ENCODE data around the gene CUL4A. TPM values are rescaled to one million over a fixed set of nuclear protein-coding genes. Genes with fewer than 3 reads are reported as not detected.
A peak's percentile ranks its signal among the peaks of the same experiment; 100 is the strongest.
"Not testable (repeated sequence)": the region's sequence is repeated elsewhere in the genome, so short reads cannot be mapped to it uniquely, and the experiment has no call there.

The CUL4A gene
- total RNA-seq = 80.6 TPM

- DNase-seq = peak; percentile 71
These were observed at the start of gene CUL4A for GRCh38 chr13:113209336-113209758. Gene CUL4A (plus strand): TSS chr13:113209613. CDS start chr13:113209628, 15 bp downstream.

- DNase-seq = no peak
These were observed 49.7 kb upstream of the CUL4A start for GRCh38 chr13:113159701-113160100.

DNA sequence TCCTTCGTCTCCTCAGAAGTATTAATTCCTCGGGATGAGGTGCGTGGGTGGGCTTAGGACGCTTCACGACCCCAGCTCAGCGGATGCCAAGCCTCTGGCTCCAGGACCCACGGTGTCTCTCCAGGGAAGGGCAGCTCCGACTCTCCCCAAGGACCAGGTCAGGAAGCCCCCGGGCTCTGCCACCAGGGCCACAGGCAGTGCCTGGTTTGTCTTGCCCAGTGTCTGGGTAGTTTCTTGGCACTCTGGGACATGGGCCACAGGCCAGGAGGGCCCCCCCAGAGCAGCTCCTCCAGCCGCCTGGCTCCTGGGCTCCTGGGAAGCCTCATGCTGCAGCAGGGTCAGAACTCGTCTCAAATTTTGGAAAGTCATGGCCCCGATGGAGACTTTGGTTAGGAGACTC, 48.4 kb upstream of the CUL4A start:
- DNase-seq = no peak

- DNase-seq = no peak
These were observed 48.0 kb upstream of the CUL4A start for GRCh38 chr13:113161433-113161832.

GRCh38 chr13:113161975-113162374, 47.4 kb upstream of the CUL4A start:
- DNase-seq = not testable (repeated sequence)

- no peak for DNase-seq
These were observed 46.4 kb upstream of the CUL4A start for GRCh38 chr13:113162783-113163685.

GRCh38 chr13:113164492-113164891, 44.9 kb upstream of the CUL4A start:
- no peak for DNase-seq

DNA sequence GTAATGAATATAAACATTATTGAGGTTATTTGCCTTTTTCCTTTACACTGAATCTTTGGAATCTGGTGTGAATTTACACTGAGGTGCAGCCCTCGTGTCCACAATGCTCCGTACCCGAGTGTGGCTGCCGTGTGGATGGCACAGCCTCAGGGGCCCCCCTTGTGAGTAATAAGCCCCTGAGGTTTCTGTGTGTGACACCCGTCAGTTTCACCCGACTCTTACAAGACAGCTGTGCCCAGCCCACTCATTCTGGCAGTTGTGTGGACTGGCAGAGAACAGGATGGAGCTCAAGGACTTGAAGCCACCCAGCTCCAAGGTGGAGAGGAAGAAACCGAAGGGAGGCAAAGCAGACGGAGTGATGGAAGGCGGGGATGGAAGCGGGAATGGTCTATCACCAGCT, 43.1 kb upstream of the CUL4A start:
- DNase-seq = no peak

DNA sequence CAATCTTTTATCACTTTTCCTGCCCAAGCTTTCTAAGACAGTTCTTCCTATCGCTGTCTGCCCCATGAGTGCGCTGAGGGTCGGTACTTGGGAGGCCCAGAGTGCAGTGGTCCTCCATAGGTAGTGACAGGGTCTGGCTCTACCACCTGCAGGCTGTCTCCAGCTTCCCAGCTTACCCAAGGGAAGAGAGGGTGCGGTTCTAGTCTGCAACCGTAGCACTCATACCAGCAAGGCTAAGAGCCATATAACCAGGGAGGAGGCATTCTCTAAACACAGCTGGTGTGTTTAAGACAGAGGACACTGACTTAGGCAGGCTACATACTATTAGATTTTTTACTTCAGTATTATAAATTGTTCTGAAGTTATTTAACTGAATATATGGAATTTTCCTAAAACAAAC, 42.7 kb upstream of the CUL4A start:
- no peak for DNase-seq

GRCh38 chr13:113167155-113167554, 42.3 kb upstream of the CUL4A start:
- no peak for DNase-seq

DNA sequence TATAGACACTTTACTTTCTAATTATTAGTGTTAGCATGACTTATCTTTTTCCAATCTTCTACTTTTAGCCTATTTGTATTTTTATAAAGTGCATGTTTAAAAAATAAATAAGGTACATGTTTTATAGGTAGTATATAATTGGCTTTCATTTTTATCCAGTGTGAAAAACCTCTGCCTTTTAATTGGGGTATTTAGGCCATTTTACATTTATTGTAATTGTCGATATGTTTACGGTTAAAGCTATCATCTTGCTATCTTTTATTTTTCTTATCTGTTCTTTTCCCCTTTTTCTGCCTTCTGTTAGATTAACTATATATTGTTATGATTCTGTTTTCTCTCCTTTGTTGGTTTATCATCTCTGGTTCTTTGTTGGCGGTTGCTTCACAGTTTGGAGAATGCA, 41.8 kb upstream of the CUL4A start:
- no peak for DNase-seq

DNA sequence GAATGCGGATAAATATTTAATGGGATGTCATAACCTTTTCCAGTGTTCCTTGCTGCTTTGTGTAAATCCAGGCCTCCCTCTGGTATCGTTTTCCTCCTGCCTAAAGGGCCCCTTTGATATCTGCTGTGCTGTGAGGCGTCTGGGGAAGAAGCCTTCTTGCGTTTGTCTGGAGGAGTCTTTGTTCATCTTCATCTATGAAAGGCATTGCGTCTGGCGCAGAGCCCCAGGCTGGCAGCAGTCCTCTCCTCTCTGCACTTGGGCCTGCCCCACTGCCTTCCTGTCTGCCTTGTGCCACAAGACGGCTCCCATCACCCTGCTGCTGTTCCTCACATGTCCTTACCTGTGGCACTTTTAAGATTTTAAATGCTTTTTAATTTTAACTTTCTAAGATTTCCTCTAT, 41.2 kb upstream of the CUL4A start:
- no peak for DNase-seq

- DNase-seq = no peak
These were observed 39.8 kb upstream of the CUL4A start for GRCh38 chr13:113169277-113170272.

- no peak for DNase-seq
These were observed 38.9 kb upstream of the CUL4A start for GRCh38 chr13:113170511-113170910.

- no peak for DNase-seq
These were observed 37.9 kb upstream of the CUL4A start for GRCh38 chr13:113171250-113172125.

- no peak for DNase-seq
These were observed 36.9 kb upstream of the CUL4A start for GRCh38 chr13:113172419-113172926.

- DNase-seq = no peak
These were observed 33.1 kb upstream of the CUL4A start for GRCh38 chr13:113176280-113176679.

- no peak for DNase-seq
These were observed 32.6 kb upstream of the CUL4A start for GRCh38 chr13:113176822-113177221.

DNA sequence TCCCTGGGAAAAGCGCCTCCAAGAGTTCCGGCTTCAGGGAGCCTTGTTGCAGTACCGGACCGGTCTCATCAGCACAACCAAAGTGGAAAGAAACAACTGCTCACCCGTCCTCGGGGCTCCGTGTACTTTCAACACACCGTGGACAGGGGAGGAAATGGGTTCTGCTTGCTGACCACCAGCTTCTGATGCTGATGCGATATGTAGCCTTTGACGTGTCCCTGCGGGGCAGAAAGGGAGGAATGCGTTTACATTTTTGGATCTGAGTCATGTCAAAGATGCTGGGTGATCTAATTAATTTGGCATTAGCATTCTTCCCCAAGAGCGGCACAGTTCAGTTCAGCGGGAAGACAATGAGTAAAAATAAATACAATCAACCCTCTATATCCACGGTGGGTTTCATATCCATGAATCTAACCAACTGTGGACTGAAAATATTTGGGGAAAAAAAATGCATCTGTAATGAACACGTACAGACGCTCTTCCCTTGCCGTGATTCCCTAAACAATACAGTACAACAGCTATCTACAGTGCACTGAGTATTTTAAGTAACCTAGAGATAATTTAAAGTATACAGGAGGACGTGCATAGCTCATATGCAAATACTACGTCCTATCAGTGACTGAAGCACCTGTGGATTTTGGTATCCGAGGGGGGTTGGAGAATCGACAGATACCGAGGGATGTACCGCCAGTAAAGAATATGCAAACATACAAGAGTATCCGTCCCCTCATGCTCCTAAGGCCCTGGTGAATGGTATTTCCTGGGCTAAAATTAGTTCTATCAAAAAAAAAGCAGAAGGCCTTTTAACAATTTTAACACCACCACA, 31.1 kb upstream of the CUL4A start:
- no peak for DNase-seq

- no peak for DNase-seq
These were observed 30.6 kb upstream of the CUL4A start for GRCh38 chr13:113178896-113179167.
